SIG-M5 (cell line): Measurements from ENCODE around the gene LILRB2.
"Not testable (repeated sequence)": the region's sequence is repeated elsewhere in the genome, so short reads cannot be mapped to it uniquely, and the experiment has no call there.

ENCODE experiments used
- DNase-seq: peaks from one replicate; lab custom pipeline; 2025; lab: John Stamatoyannopoulos, UW

Gene LILRB2

DNA sequence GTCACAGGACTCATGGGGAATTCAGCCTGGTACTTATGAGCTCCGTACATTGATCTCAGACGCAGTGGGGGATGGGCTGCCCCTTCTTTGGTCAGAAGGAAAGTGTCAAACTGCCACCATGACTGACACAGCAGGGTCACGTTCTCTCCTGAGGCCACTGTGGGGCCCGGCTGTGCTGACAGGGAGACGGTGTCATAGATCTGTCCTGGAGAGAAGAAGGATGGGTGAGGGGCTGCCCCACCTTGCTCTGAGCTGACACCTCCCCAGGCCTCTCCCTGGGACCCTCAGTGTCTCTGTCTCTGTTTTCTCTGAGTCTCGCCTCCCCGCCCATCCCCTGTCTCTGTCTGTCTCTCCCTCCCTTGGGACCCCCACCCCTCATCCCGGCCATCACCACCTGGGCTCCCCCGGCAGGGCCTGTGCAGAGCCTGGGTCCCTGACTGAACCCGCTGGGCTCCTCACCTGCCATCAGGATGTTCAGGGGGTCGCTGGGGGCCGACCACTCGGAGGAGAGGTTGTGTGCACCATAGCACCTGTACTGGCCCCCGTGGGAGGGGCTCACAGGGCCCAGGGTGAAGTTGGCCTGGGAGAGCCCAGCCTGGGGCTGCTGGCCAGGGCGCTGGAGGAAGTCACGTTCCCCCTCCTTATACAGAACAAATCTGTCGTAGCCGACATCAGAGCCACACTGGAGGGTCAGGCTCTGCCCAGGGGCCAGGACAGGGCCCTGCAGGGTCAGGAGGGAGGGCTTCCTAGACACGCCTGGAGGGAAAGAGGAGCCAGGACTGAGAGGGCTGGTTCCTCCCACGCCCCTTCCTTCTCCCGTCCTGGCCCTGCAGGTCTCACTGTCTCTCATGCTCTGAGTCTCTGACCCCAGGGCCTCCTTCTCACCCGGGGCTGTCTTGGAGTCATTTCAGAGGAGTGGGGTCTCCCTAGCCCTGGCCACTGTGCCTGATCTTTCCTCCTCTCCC, 40.3 kb downstream of the LILRB2 start:
- DNase-seq, result not testable (repeated sequence)

DNA sequence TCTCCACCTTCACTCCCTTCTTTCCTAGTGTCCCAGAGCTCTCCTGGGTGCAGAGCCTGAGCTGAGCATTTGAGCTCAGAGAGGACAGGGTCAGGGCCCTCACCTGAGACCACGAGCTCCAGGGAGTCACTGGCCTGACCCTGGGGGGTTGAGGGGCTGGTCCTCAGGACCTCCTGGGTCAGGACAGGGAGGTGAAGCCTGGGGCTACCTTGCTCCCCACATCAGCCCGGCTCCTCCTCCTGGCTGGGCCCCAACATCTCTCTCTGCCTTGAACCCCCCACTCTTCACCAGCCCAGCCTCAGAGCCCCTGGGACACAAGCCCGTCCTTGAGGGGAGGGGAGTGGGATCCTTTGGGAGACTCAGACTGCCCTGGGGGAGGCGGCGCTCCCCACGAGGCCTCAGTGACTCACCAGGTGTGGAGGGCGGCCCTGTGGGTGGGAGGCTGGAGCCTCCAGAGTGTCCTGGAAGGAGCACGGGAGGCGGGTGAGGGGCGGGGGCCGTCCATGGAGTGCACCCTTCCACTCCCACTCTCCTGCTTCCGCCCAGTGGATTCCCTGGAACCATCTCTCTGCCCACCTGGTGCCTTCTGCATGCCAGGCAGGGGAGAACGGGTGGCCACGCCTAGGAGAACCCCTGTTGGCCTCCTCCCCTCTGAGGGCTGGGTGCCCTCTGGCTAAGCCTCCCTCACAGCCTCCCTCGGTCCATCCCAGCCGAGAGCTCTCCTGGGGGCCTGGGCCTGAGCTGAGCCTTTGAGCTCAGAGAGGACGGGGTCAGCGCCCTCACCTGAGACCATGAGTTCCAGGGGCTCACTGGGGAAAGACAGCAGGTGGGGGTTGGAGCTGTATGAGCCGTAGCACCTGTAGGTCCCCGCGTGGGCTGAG, 41.2 kb downstream of the LILRB2 start:
- not testable (repeated sequence) for DNase-seq

DNA sequence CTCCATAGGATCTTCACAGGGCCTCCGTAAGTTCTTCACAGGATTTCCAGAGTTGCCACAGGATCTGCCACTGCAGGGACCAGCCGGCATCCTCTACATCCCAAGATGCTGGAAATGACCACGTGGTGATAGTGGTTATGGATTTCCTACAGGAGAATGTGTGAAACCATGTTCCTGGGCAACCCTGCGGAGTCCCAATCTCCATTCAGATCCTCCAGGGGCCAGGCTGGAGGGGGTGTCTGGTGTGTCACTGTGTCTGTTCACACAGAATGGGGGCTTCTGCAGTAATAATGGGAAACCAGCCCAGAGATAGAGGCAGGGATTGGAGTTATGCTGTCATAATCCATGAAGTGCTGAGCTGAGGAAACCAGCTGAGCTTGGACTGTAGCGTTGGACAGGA, 47.0 kb downstream of the LILRB2 start:
- no peak for DNase-seq

DNA sequence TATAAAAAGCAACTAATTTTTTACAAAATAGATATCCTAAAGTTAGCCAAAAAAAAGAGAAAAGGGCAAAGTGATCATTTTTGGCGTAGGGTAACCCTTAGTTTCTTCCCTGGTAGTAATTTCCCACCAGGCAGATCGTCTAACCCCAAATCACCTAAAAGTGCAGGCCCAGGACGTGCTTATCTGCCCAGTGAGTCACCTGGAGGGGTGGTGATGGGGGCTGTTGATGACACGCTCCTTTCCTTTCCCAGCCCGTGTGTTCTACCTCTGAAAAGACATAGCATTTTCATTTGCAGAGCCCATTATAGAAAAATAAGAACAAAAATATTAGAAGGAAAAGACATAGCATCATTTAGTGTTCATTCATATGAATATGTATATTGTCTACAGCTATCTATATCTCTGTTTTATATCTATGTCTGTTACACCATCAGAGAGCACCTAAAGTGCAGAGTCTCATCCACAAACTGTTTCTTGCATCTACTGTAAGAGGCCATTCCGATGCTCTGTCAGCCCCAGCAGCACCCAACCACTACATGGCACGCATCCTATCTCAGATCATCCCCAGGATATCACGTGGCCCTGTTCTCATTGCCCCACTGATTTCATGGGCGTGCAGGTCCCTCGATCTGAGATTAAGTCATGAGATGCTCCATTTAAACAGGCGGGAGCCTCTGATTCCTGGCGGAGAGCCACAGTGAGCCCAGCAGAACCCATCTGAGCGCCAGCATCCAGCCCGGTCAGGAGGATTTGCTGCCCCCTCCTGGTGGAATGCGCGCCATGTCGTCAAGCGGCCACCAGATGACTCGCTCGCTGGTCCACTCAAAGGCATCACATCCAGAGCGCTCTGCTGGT, 49.6 kb downstream of the LILRB2 start:
- DNase-seq, result no peak

DNA sequence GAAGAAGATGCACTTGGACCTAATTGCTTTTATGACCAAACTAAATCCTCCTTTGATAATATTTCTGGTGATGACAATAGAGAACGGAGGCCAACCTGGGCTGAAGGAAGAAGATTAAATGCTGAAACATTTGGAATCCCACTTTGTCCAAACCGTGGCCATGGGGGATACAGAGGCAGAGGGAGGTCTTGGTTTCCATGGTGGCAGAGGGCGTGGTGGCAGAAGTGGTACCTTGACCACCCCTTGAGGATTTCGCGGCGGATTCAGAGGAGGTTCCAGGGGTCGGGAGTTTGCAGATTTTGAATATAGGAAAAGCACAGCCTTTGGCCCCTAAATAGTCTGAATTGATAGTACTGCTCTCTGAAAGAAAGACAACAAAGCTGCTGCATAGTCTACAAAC, 50.9 kb downstream of the LILRB2 start:
- no peak for DNase-seq

DNA sequence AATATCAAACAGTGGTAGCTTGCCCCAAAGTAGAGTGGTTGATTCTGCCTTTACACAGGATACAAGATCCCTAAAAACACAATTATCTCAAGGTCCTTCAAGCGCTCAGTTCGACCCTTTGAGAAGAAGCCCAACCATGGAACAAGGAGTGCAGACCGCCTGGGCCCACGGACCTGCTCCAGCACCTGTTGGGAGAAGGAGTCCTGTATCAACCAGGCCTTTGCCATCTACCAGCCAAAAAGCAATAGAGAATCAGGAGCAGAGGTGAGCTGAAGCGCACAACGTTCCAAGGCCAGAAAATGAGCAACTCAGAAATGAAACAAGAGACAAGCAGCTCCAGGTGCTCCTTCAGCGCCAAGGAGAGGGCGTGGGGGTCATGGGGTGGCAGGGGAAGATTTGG, 51.8 kb downstream of the LILRB2 start:
- DNase-seq, result no peak

DNA sequence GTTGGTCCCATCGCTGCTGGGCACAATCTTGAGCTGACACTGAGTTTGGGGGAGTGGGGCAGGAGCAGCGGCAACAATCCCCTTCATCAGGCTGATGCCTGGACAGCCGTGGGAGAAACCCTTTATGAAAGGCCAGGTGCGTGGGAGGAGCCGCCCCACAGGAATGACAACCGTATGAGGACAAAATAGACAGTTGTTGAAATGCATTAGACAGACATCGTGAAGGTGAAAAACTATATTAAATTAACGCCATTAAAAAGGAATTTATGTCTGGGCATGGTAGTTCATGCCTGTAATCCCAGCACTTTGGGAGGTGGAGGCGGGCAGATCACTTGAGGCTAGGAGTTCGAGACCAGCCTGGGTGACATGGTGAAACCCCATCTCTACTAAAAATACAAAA, 56.3 kb downstream of the LILRB2 start:
- DNase-seq, result not testable (repeated sequence)

DNA sequence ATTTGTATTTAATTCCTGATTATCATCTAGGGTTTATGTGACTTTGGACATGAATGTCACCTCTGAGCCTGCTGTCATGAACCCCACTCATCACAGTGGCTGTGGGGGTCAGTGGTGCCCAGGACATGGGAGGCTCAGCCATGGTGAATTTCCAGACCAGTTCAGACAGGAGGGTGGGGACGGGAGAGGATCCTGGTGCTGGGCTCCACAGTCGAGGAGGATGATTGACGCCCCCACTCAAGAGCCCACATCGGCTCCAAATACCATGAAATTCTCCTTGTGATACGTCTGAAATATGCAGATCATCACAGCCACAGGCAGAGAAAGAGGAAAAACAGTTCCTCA, 57.0 kb downstream of the LILRB2 start:
- not testable (repeated sequence) for DNase-seq
